MCF 10A (cell line): ENCODE data around the gene MYH16. TPM values are rescaled to one million over a fixed set of nuclear protein-coding genes. Genes with fewer than 3 reads are reported as not detected.
A peak's percentile ranks its signal among the peaks of the same experiment; 100 is the strongest.
"Not testable (repeated sequence)": the region's sequence is repeated elsewhere in the genome, so short reads cannot be mapped to it uniquely, and the experiment has no call there.

Source experiments
- BruUV-seq: library from RNA; stranded (reverse); fragments of 400-500 nt; replicated peaks from 2 replicates; lab custom pipeline; 2021; lab: Mats Ljungman, UMichigan
- CTCF ChIA-PET: fragments of 300-600 bp; sonication (Branson Sonifier 250); formaldehyde crosslinking; extraction: SDS; loops from one replicate; lab custom pipeline; 2021; ENCODE audit warnings: antibody characterized with exemption, inconsistent platforms; lab: Yijun Ruan, JAX
- POLR2A ChIA-PET: fragments of 300-600, 350-650 bp; sonication (Branson Sonifier 250); formaldehyde crosslinking; extraction: SDS; loops from one replicate; lab custom pipeline; 2020; ENCODE audit warnings: antibody characterized with exemption, inconsistent platforms; lab: Yijun Ruan, JAX
- DNase-seq: peaks from one replicate; pipeline ENCODE4 v3.0.0-alpha.2; 2018; ENCODE audit not compliant: unreplicated experiment
- H3K27ac Mint-ChIP-seq: one replicate; pipeline ENCODE4 v1.8.0; 2022; ENCODE audit warnings: mild to moderate bottlenecking, low read depth, mixed read lengths; ENCODE audit not compliant: unreplicated experiment
- H3K27me3 Mint-ChIP-seq: one replicate; pipeline ENCODE4 v1.8.0; 2022; ENCODE audit warnings: mixed read lengths; ENCODE audit not compliant: insufficient read depth, unreplicated experiment
- H3K36me3 Mint-ChIP-seq: one replicate; pipeline ENCODE4 v1.8.0; 2022; ENCODE audit warnings: mild to moderate bottlenecking, moderate library complexity, mixed read lengths; ENCODE audit not compliant: insufficient read depth, unreplicated experiment
- H3K4me1 Mint-ChIP-seq: one replicate; pipeline ENCODE4 v1.8.0; 2022; ENCODE audit warnings: mixed read lengths; ENCODE audit not compliant: insufficient read depth, unreplicated experiment
- H3K4me3 Mint-ChIP-seq: one replicate; pipeline ENCODE4 v1.8.0; 2022; ENCODE audit warnings: mild to moderate bottlenecking, moderate library complexity, mixed read lengths; ENCODE audit not compliant: unreplicated experiment
- H3K9me3 Mint-ChIP-seq: one replicate; pipeline ENCODE4 v1.8.0; 2022; ENCODE audit warnings: mixed read lengths; ENCODE audit not compliant: unreplicated experiment
- CTCF ChIP-seq: fragments of 200-600 bp; IDR thresholded peaks from one replicate; pipeline ENCODE4 v1.8.0; 2022; ENCODE audit warnings: antibody characterized with exemption, mild to moderate bottlenecking; ENCODE audit not compliant: unreplicated experiment
- intact Hi-C: fragments of 100-400 bp; cut with micrococcal nuclease; formaldehyde crosslinking; loops from 2 replicates; pipeline ENCODE4 v1.14.1; 2022
- total RNA-seq: library from RNA; stranded (reverse); gene quantifications from 2 replicates; pipeline ENCODE4 v1.2.3, GENCODE V29; 2022

The MYH16 gene
- total RNA-seq, 1 experiment from 2014 or later = 0.33 TPM

DNA sequence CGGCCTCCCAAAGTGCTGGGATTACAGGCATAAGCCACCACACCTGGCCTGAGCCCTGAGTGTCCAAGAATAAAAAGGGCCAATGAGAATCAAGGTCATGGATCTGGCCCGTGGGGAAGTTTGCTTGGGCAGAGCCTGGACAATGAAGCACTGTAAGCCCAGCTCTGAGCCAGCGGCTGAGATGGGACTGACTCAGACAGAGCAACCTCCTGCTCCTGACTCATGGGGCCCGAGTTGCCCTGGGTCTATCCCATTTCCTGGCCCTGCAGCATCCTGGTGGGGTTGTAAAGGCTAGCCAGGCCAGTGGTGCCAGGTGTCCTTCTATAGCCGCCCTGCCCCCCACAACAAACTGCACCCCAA, 5.2 kb upstream of the MYH16 start:
- TF ChIP-seq CTCF = no peak
- no TSS peak for BruUV-seq
- Mint-ChIP-seq H3K27me3 (no peaks in the 10 kb centered on the region), H3K27ac (no peak overlapping the region), H3K4me1 (peaks cover 11% of the 10 kb centered on the region), H3K4me3 (no peak overlapping the region), H3K36me3 (no peaks in the 10 kb centered on the region), H3K9me3 (peaks cover 6% of the 10 kb centered on the region)
- CTCF ChIA-PET = no interaction called here
- POLR2A ChIA-PET = interaction anchor here (0.7 to 1.2 kb wide), 2 partner anchors 42 to 126 kb away, joined by 3 read pairs; no protein-coding TSS in a partner anchor
- peak; percentile 81 for DNase-seq
- intact Hi-C loops = no loop called here

DNA sequence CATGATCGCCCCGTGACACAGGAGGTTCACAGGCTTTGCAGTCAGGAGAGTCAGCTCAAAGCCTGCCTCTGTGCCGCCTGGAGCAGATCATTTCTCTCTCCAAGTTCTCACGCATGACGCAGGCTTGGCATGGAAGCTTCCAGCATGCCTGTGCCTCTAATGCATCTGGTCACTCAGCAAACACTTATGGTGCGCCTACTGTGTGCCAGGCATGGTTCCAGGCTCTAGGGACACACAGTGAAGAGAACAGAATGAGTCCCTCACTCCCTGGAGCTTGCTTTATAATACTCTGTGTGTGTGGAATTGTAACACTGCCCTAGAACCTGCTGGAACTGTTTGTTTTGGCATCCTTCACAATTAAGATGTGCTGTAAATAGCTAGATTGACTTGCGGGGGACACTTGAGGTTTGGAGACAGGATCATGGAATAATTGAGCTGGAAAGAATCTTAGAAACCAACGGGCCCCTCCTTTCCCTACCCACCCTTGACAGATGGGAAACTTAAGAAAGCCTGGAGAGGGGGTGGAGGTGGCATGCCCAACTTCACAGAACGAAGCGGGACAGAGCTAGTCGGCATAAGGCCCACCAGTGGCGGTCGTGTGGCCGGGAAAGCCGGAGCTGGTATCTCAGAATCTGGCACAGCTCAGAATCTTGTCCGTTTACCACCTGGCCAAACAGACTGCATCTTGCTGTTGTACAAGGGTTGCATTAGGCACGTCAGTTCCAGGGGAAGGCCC, 4.6 kb upstream of the MYH16 start:
- CTCF ChIA-PET = interaction anchor here (0.7 kb wide), 1 partner anchor 45 kb away, joined by 5 read pairs; no protein-coding TSS in a partner anchor
- no peak overlapping the region for H3K4me3 Mint-ChIP-seq
- H3K9me3 Mint-ChIP-seq = peaks cover 6% of the 10 kb centered on the region
- peaks cover 16% of the 10 kb centered on the region for H3K4me1 Mint-ChIP-seq
- no peaks in the 10 kb centered on the region for H3K27me3 Mint-ChIP-seq
- intact Hi-C loops = no loop called here
- no peak overlapping the region for H3K27ac Mint-ChIP-seq
- TF ChIP-seq CTCF = no peak
- POLR2A ChIA-PET = interaction anchor here (0.7 to 1.2 kb wide), 3 partner anchors 38 to 127 kb away, joined by 3 read pairs; no protein-coding TSS in a partner anchor
- DNase-seq = peak; percentile 31
- H3K36me3 Mint-ChIP-seq = no peaks in the 10 kb centered on the region
- BruUV-seq = no TSS peak

GRCh38 chr7:99268577-99268908, 4.1 kb upstream of the MYH16 start:
- ChIA-PET POLR2A (interaction anchor here (0.7 kb wide), 1 partner anchor 38 kb away, joined by 3 read pairs; no protein-coding TSS in a partner anchor), CTCF (interaction anchor here (0.7 kb wide), 1 partner anchor 44 kb away, joined by 5 read pairs; no protein-coding TSS in a partner anchor)
- no peak for TF ChIP-seq CTCF
- intact Hi-C loops = no loop called here
- no peak overlapping the region for H3K4me3 Mint-ChIP-seq
- no TSS peak for BruUV-seq
- H3K27me3 Mint-ChIP-seq = no peaks in the 10 kb centered on the region
- H3K9me3 Mint-ChIP-seq = peaks cover 6% of the 10 kb centered on the region
- no peak for DNase-seq
- no peaks in the 10 kb centered on the region for H3K36me3 Mint-ChIP-seq
- no peak overlapping the region for H3K27ac Mint-ChIP-seq
- peaks cover 19% of the 10 kb centered on the region for H3K4me1 Mint-ChIP-seq

GRCh38 chr7:99270702-99271101, 1.9 kb upstream of the MYH16 start:
- no TSS peak for BruUV-seq
- POLR2A ChIA-PET = no interaction called here
- CTCF ChIA-PET = interaction anchor here (0.7 to 1.2 kb wide), 2 partner anchors 45 to 155 kb away, joined by 3 to 5 read pairs; no protein-coding TSS in a partner anchor
- DNase-seq = no peak
- Mint-ChIP-seq H3K4me1 (peaks cover 27% of the 10 kb centered on the region), H3K9me3 (peaks cover 6% of the 10 kb centered on the region), H3K27me3 (no peaks in the 10 kb centered on the region), H3K27ac (no peak overlapping the region), H3K36me3 (peaks cover 7% of the 10 kb centered on the region), H3K4me3 (no peak overlapping the region)
- no peak for TF ChIP-seq CTCF
- intact Hi-C loops = no loop called here

GRCh38 chr7:99273561-99273960, 922 bp downstream of the MYH16 start:
- peaks cover 17% of the 10 kb centered on the region for H3K4me1 Mint-ChIP-seq

DNA sequence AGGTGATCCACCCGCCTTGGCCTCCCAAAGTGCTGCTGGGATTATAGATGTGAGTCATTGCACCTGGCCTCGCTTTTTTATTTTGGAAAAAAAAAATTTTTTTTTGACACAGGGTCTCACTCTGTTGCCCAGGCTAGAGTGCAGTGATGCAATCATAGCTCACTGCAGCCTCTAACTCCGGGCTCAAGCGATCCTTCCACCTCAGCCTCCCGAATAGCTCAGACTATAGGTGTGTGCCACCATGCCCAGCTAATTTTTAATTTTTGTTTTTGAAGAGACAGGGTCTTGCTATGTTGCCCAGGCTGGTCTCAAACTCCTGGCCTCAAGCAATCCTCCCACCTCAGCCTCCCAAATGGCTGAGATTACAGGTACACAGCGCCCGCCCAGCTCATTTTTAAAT, 2.3 kb downstream of the MYH16 start:
- intact Hi-C loops = loop anchor here (1.0 to 2.0 kb wide), 2 partner anchors 38 to 50 kb away; no protein-coding TSS in a partner anchor

More at GRCh38 chr7:99273561-99273960, 922 bp downstream of the MYH16 start:
- H3K4me3 Mint-ChIP-seq, BruUV-seq, H3K36me3 Mint-ChIP-seq, H3K9me3 Mint-ChIP-seq, DNase-seq, intact Hi-C loops, H3K27me3 Mint-ChIP-seq: not testable (repeated sequence)
- ChIA-PET CTCF (interaction anchor here (0.6 to 0.9 kb wide), 6 partner anchors 15 to 229 kb away, joined by 3 to 4 read pairs (median 3); no protein-coding TSS in a partner anchor), POLR2A (interaction anchor here (0.6 to 1.5 kb wide), 4 partner anchors 12 to 158 kb away, joined by 3 to 4 read pairs (median 4); no protein-coding TSS in a partner anchor)
- peak overlapping the region; percentile 91 for H3K27ac Mint-ChIP-seq

More for the DNA sequence above, 2.3 kb downstream of the MYH16 start:
- not testable (repeated sequence) for DNase-seq, BruUV-seq, H3K4me3 Mint-ChIP-seq, H3K36me3 Mint-ChIP-seq, H3K27ac Mint-ChIP-seq, H3K27me3 Mint-ChIP-seq, H3K9me3 Mint-ChIP-seq
- CTCF ChIA-PET = interaction anchor here (0.6 to 2.2 kb wide), 8 partner anchors 14 to 48 kb away, joined by 3 to 6 read pairs (median 4); no protein-coding TSS in a partner anchor
- H3K4me1 Mint-ChIP-seq = peaks cover 17% of the 10 kb centered on the region
- POLR2A ChIA-PET = interaction anchor here (1.0 to 1.5 kb wide), 2 partner anchors 65 to 130 kb away, joined by 4 read pairs; no protein-coding TSS in a partner anchor
